Measurements from ENCODE around the gene OTUB2. TPM values are rescaled to one million over a fixed set of nuclear protein-coding genes. Genes with fewer than 3 reads are reported as not detected.

OTUB2 gene
- polyA plus RNA-seq, 1 donor (not counting 4 experiments of a cell fraction or from before 2014, with no cell fraction given), result 2.6 TPM

- H3K27me3 ChIP-seq (ENCODE audit: control insufficient read depth, extremely low read depth, insufficient read depth, low read length), result no peaks in the 10 kb centered on the region
- no peak overlapping the region for H3K4me3 ChIP-seq (ENCODE audit: control insufficient read depth in 2 of 3, extremely low read depth in 1 of 3, insufficient read depth in 2 of 3, low read depth in 1 of 3, low read length in 3 of 3)
- TF ChIP-seq EZH2 (IDR thresholded peaks at IDR 0.05; ENCODE audit: low read length), result no peak
- no peak for TF ChIP-seq CTCF (optimal IDR thresholded peaks at IDR 0.05 in 1 of 3, IDR thresholded peaks at IDR 0.05 in 1 of 3, conservative IDR thresholded peaks at IDR 0.05 in 1 of 3; ENCODE audit: extremely low read depth in 1 of 3, insufficient read depth in 2 of 3, low read length in 3 of 3)
- peak overlapping the region; percentile 29 for H3K4me2 ChIP-seq (ENCODE audit: control insufficient read depth, extremely low read depth, insufficient read depth, low read depth, low read length)
- no peak for FAIRE-seq
- H3K9me3 ChIP-seq (ENCODE audit: control insufficient read depth, low read depth, low read length), result no peaks in the 10 kb centered on the region
- no peaks in the 10 kb centered on the region for H4K20me1 ChIP-seq (ENCODE audit: control insufficient read depth, extremely low read depth, insufficient read depth, low read length)
- DNase-seq (ENCODE audit: low read depth, low spot score), result no peak
- H3K4me1 ChIP-seq (ENCODE audit: control insufficient read depth, extremely low read depth, insufficient read depth, low read length), result peaks cover 17% of the 10 kb centered on the region
- H3K79me2 ChIP-seq (ENCODE audit: control insufficient read depth, insufficient read depth, low read length), result no peaks in the 10 kb centered on the region
- no peak overlapping the region for H2AFZ ChIP-seq (ENCODE audit: control insufficient read depth, low read length)
- dilution Hi-C loops (cut with MboI; ENCODE audit: extremely low pct_ligation_motif_present, low sequenced_read_pairs), result no loop called here
- no peak overlapping the region for H3K27ac ChIP-seq (ENCODE audit: control insufficient read depth, insufficient read depth, low read length)
- H3K9me1 ChIP-seq (ENCODE audit: control insufficient read depth, extremely low read depth, insufficient read depth, low read length), result no peaks in the 10 kb centered on the region
- no peak overlapping the region for H3K9ac ChIP-seq (ENCODE audit: control insufficient read depth, extremely low read depth, insufficient read depth, low read length)
- H3K36me3 ChIP-seq (ENCODE audit: control insufficient read depth in 2 of 2, extremely low read depth in 1 of 2, insufficient read depth in 2 of 2, low read length in 2 of 2), result no peaks in the 10 kb centered on the region
These were observed 62.4 kb downstream of the OTUB2 start for GRCh38 chr14:94088516-94088915.

DNA sequence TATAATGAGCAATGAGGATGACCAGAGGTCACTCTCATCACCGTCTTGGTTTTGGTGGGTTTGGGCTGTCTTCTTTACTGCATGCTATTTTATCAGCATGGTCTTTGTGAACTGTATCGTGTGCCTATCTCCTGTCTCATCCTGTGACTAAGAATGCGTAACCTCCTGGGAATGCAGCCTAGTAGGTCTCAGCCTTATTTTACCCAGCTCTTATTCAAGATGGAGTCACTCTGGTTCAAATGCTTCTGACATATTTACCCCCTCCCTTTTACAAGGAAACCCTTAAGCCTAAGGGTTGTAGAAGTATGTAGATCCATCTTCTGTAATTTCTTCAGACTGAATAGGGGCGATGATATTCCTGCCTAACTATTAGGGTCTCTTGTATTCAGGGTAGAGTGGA, 63.3 kb downstream of the OTUB2 start:
- dilution Hi-C loops (cut with MboI; ENCODE audit: extremely low pct_ligation_motif_present, low sequenced_read_pairs), result no loop called here
- Histone ChIP-seq H3K27ac (ENCODE audit: control insufficient read depth, insufficient read depth, low read length) (peak overlapping the region; percentile 14), H3K27me3 (ENCODE audit: control insufficient read depth, extremely low read depth, insufficient read depth, low read length) (no peaks in the 10 kb centered on the region), H3K4me3 (ENCODE audit: control insufficient read depth in 2 of 3, extremely low read depth in 1 of 3, insufficient read depth in 2 of 3, low read depth in 1 of 3, low read length in 3 of 3) (no peak overlapping the region), H3K4me2 (ENCODE audit: control insufficient read depth, extremely low read depth, insufficient read depth, low read depth, low read length) (peak overlapping the region; percentile 29), H3K79me2 (ENCODE audit: control insufficient read depth, insufficient read depth, low read length) (no peaks in the 10 kb centered on the region), H3K9me3 (ENCODE audit: control insufficient read depth, low read depth, low read length) (no peaks in the 10 kb centered on the region), H4K20me1 (ENCODE audit: control insufficient read depth, extremely low read depth, insufficient read depth, low read length) (no peaks in the 10 kb centered on the region), H3K36me3 (ENCODE audit: control insufficient read depth in 2 of 2, extremely low read depth in 1 of 2, insufficient read depth in 2 of 2, low read length in 2 of 2) (no peaks in the 10 kb centered on the region), H3K4me1 (ENCODE audit: control insufficient read depth, extremely low read depth, insufficient read depth, low read length) (peaks cover 17% of the 10 kb centered on the region), H2AFZ (ENCODE audit: control insufficient read depth, low read length) (no peak overlapping the region), H3K9ac (ENCODE audit: control insufficient read depth, extremely low read depth, insufficient read depth, low read length) (no peak overlapping the region), H3K9me1 (ENCODE audit: control insufficient read depth, extremely low read depth, insufficient read depth, low read length) (no peaks in the 10 kb centered on the region)
- FAIRE-seq (peak; percentile 83), DNase-seq (ENCODE audit: low read depth, low spot score) (no peak)
- TF ChIP-seq EZH2 (IDR thresholded peaks at IDR 0.05; ENCODE audit: low read length), result no peak
- no peak for TF ChIP-seq CTCF (optimal IDR thresholded peaks at IDR 0.05 in 1 of 3, IDR thresholded peaks at IDR 0.05 in 1 of 3, conservative IDR thresholded peaks at IDR 0.05 in 1 of 3; ENCODE audit: extremely low read depth in 1 of 3, insufficient read depth in 2 of 3, low read length in 3 of 3)
